Measurements from ENCODE around the gene NGEF. TPM values are rescaled to one million over a fixed set of nuclear protein-coding genes. Genes with fewer than 3 reads are reported as not detected.

Gene NGEF
- total RNA-seq, 6 experiments from 2014 or later, result 16.4 to 20.9 (median 20.2) TPM

- no peak for ATAC-seq
- TF ChIP-seq CTCF (IDR thresholded peaks at IDR 0.05) (no peak), POLR2A (IDR thresholded peaks at IDR 0.05) (no peak)
- peaks cover 0 to 2% (median 0%) of the 10 kb centered on the region in 4 donors for H3K36me3 ChIP-seq
- no peak overlapping the region for H3K27ac ChIP-seq
- no peaks in the 10 kb centered on the region for H3K27me3 ChIP-seq
- intact Hi-C loops (cut with DNase I), result no loop called here
- H3K9me3 ChIP-seq, result no peaks in the 10 kb centered on the region
- no peak for DNase-seq
- no peak overlapping the region for H3K4me3 ChIP-seq
- peaks cover 0 to 3% (median 0%) of the 10 kb centered on the region in 4 donors for H3K4me1 ChIP-seq
- 79% methylated on average over 3 of the region's 4 CpGs for WGBS (ENCODE audit: insufficient coverage, low coverage, low lambda C conversion rate, missing lambda C conversion rate)
Measured at GRCh38 chr2:232931636-232932035, 81.4 kb downstream of the NGEF start.

- Histone ChIP-seq H3K9me3 (no peaks in the 10 kb centered on the region), H3K36me3 (peaks cover 0 to 2% (median 0%) of the 10 kb centered on the region in 4 donors), H3K27me3 (no peaks in the 10 kb centered on the region), H3K4me3 (no peak overlapping the region), H3K27ac (no peak overlapping the region), H3K4me1 (peaks cover 0 to 3% (median 0%) of the 10 kb centered on the region in 4 donors)
- TF ChIP-seq POLR2A (IDR thresholded peaks at IDR 0.05), result no peak
- no peak for TF ChIP-seq CTCF (IDR thresholded peaks at IDR 0.05)
- intact Hi-C loops (cut with DNase I), result no loop called here
- ATAC-seq (no peak), DNase-seq (no peak)
- 54% methylated on average over 2 of the region's 8 CpGs for WGBS (ENCODE audit: insufficient coverage, low coverage, low lambda C conversion rate, missing lambda C conversion rate)
Measured at GRCh38 chr2:232930059-232930400, 83.0 kb downstream of the NGEF start.

- peaks cover 0 to 2% (median under 1%) of the 10 kb centered on the region in 4 donors for H3K36me3 ChIP-seq
- H3K4me1 ChIP-seq, result peaks cover 0 to 3% (median 0%) of the 10 kb centered on the region in 4 donors
- H3K9me3 ChIP-seq, result no peaks in the 10 kb centered on the region
- no peak for DNase-seq
- intact Hi-C loops (cut with DNase I), result no loop called here
- peak in 1 of 4 donors; percentile 14 for ATAC-seq
- no peak for TF ChIP-seq POLR2A (IDR thresholded peaks at IDR 0.05)
- no peak for TF ChIP-seq CTCF (IDR thresholded peaks at IDR 0.05)
- no peak overlapping the region for H3K4me3 ChIP-seq
- WGBS (ENCODE audit: insufficient coverage, low coverage, low lambda C conversion rate, missing lambda C conversion rate), result 86% methylated on average over 4 of the region's 9 CpGs
- no peak overlapping the region for H3K27ac ChIP-seq
- H3K27me3 ChIP-seq, result no peaks in the 10 kb centered on the region
Measured at GRCh38 chr2:232929303-232930058, 83.6 kb downstream of the NGEF start.

- intact Hi-C loops (cut with DNase I), result no loop called here
- peak in 3 of 4 donors; percentile 6 to 60 (median 21) for ATAC-seq
- peaks cover 0 to 3% (median 0%) of the 10 kb centered on the region in 4 donors for H3K4me1 ChIP-seq
- peaks cover 0 to 7% (median under 1%) of the 10 kb centered on the region in 4 donors for H3K36me3 ChIP-seq
- H3K4me3 ChIP-seq, result peak overlapping the region in 1 of 3 donors; percentile 33
- DNase-seq, result no peak
- no peak for TF ChIP-seq POLR2A (IDR thresholded peaks at IDR 0.05)
- TF ChIP-seq CTCF (IDR thresholded peaks at IDR 0.05), result no peak
- H3K27ac ChIP-seq, result no peak overlapping the region
- no peaks in the 10 kb centered on the region for H3K9me3 ChIP-seq
- no peaks in the 10 kb centered on the region for H3K27me3 ChIP-seq
- 58% methylated on average over 32 of the region's 56 CpGs for WGBS (ENCODE audit: insufficient coverage, low coverage, low lambda C conversion rate, missing lambda C conversion rate)
Measured at GRCh38 chr2:232928551-232929302, 84.3 kb downstream of the NGEF start.
